Stimulated activated CD4-positive, alpha-beta T cell treated with anti-CD3 and anti-CD28 coated beads, Interleukin-4, amount 100 ng/mL, for 24 hours (primary cell): Measurements from ENCODE around the gene SLC25A6.
"Not testable (repeated sequence)": the region's sequence is repeated elsewhere in the genome, so short reads cannot be mapped to it uniquely, and the experiment has no call there.

ENCODE experiments used
- DNase-seq: peaks from one replicate; pipeline ENCODE4 v3.0.0-alpha.2; 2020

SLC25A6 gene

DNA sequence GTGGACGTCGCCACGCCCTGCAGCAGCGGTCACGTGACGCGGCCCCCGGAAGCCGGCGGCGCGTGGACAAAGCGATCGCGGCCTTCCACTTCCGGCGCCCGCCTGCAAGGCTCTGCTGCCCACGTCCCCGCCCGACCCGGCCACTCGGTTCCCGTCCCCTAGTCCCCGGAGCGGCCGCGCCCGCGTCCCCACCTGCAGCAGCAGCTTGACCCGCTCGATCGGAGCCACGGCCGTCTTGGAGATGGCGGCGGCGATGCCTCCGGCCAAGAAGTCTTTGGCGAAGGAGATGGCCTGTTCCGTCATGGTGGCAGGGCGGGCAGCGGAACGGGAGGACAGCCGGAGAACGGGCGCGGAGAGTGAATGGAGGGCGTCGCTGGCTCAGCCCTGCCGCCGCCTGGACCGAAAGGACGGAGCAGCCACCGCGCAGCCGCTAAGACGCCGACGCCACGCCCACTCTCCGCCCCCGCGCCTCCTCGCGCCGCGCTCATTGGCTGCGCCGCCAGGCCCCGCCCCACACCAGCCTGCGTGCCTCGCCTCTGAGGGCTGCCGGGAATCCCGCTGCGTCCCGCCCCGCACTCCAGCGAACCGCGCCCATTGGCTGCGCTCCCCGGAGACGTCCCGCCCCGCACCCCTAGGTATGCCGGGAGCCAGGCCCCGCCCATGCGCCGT is at the start of gene SLC25A6:
SLC25A6 (minus strand) TSS at position 407 of the 669 bp plus-strand sequence; CDS start at position 303, 104 bp downstream.
- peak; percentile 100 for DNase-seq

DNA sequence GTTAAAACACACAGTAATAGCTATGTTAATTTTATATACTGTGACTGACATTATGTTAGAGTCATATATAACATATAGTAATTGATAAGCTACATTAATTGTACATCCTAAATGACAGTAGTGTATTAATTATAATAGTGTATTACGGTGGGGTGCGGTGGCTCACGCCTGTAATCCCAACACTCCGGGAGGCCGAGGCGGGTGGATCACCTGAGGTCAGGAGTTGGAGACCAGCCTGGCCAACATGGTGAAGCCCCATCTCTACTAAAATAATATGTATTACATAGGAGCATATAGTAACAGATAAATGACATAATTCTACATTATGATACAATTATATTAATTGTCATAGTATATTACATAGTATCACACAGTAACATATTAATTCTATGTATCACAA is 48.6 kb upstream of the SLC25A6 start:
- no peak for DNase-seq

DNA sequence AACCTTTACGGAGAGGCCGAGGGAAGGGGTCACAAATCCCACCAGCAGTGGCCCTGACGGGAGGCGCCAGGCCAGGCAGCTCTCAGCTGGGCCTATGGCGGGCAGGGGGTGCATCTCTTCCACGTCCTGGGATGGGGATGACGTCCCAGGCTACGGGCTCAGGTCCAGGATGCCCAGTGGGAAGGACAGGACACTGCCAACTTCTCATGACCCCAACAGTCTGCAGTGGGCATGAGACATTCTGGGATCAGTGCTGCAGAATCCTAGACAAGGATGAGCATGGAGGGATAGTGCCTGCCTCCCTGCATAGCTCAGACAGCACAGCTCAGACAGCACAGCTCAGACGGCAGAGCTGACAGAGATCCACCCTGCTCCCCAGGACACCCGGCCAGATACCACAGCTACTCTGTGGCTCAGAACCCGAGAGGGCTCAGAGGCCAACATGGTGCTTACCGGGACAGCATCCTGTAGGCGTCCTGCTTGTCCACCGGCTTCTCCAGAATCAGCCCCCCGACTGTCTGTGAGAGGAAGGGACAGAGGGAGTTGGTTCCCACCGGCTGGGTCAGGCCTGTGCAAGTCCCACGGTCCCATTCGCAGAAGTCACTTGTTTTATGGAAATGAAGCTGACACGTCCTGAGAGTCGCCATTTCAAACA is 43.5 kb upstream of the SLC25A6 start:
- DNase-seq = no peak

DNA sequence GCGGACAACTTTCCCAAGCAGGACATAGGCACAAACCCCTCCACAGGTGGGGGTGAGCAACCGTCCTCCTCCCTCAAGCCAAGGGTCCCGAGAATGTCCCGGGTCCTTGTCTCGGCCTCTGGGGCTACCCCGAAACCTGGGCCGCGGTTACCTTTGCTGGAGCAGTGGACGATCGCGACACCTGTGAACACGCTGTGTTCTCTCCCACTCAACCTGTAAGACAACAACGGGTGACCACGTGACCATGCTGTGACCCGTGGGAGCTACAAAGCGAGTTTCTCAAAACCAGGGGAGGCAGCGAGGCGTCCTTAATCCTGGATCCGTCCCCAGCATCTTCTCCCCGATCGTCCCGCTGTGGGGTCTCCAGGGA is 42.9 kb upstream of the SLC25A6 start:
- DNase-seq = no peak

DNA sequence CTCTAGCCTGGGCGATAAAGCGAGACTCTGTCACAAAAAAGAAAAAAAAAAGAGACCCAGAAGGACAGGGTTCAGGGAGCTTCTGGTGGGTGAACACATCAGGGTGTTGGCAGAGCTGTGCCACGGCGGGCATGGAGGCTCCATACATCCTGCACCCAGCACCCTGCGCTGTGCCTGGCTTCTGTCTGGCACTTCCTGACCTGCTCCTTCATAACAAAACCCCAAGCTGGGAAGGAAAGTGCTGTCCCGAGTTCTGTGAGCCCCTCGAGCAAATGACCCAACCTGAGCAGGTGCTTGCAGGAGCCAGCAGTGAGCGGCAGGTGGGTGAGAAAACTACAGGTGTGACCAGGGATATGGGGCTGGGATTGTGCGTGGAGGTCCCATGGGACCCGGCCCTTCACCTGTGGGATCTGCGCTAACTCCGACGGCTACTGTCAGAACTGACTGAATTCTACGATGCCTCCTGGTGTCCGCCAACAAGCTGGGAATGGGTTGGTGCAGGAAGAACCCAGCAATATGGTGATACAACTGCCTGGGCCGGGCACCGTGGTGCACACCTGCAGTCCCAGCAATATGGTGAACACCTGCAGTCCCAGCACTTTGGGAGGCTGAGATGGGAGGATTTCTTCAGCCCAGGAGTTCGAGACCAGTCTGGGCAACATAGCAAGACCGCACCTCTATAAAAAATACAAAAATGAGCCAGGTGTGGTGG is 41.9 kb upstream of the SLC25A6 start:
- DNase-seq = no peak

DNA sequence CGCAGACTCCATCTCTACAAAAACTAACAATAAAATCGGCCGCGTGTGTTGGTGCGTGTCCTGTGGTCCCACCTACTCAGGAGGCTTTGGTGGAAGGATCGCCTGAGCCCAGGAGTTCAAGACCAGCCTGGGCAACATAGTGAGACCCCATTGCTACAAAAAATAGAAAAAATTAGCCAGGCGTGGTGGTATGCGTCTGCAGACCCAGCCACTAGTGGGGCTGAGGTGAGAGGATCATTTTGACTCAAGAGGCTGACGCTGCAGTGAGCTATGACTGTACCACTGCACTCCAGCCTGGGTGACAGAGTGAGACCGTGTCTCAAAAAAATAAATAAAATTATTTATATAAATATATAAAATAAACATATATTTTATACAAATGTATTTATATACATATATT is 38.5 kb upstream of the SLC25A6 start:
- DNase-seq = no peak

DNA sequence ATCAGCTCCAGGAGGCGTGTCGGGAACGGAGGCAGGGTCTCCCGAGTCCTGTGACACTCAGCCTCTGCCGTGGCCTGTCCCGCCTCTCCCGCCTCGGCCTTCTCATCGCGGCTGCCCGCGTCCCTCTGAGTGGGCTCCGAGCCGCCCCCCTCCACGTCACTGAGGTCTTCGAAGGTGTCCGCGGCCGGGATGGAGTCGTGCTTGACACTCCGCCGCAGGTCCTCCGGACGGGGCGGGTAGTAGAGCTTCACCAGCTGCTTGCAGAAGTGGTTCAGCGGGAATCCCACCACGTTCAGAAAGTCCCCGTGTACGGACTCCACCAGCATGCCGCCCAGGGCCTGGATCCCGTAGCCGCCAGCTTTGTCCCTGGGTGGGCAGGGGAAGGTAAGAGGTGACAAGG is 35.8 kb upstream of the SLC25A6 start:
- DNase-seq = no peak

DNA sequence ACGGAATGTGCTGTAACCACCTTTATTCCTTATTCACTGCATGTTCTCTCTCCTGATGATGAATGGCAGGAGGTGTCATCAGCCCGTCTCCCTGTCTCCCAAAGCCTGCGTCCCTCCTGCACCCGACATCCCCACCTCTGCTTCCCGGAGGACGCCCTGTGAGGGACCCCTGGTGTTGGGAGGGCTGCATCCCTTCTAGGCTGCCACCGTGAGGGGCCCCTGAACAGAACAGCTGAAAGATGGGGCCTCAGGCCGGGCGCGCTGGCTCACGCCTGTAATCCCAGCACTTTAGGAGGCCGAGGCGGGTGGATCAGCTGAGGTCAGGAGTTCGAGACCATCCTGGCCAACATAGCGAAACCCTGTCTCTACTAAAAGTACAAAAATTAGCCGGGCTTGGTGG is 34.4 kb upstream of the SLC25A6 start:
- not testable (repeated sequence) for DNase-seq

DNA sequence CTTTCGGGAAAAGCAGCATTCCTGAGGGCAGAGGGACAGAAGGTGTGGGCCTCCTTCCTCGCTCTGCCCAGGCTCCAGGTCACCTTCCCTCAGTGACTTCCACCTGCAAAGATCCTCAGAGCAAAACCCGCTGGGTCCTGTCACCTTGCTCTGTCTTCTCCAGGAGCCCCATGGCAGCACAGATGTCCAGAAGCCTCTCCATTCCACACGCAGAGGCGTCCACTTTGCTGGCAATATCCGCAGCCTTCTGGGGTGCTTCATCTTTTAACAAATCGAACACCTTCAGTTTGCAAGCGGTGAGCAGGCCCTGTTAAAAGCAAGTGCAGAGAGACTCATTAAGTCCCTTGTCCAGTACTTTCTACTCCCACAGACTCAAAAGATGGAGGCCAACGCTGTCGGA is 33.5 kb upstream of the SLC25A6 start:
- DNase-seq = no peak

DNA sequence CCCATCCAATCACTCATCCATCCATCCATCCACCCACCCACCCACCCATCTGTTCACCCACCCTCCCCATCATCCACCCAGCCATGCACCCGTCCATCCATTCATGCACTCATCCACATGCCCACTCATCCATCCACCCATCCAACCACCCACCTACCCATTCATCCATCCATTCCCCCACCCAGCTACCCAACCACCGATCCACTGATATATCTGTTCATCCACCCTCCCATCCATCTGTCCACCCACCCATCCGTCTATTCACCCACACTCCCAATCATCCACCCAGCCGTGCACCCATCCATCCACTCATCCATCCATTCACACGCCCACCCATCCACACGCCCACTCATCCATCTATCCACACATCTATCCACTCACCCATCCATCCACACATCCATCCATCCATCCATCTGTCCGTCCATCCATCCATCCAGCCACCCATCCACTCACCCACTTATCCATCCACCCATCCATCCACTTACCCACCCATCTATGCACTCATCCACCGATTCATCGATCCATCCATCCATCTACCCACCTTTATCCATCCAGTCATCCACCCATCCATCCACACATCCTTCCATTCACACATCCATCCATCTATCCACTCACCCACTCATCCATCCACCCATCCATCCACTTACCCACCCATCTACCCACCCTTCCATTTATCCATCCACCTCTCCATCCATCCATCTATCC is 32.4 kb upstream of the SLC25A6 start:
- no peak for DNase-seq

DNA sequence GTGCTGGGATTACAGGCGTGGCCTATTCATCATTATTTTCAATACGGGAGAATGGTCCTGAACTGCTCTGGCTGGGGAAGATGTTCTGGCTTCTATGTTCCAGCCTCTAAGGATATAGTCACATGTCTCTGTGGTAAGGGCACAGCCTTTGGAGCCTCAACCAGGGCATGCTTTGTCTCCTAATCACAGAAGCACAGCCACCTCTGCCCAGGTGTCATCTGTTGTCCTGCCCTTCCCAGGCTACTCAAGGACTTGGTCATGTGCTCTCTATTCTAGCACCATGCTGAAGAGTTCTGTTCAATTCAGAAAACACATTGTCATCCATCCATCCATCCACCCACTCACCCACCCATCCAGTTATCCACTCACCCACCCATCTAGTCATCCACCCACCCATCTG is 31.3 kb upstream of the SLC25A6 start:
- no peak for DNase-seq

DNA sequence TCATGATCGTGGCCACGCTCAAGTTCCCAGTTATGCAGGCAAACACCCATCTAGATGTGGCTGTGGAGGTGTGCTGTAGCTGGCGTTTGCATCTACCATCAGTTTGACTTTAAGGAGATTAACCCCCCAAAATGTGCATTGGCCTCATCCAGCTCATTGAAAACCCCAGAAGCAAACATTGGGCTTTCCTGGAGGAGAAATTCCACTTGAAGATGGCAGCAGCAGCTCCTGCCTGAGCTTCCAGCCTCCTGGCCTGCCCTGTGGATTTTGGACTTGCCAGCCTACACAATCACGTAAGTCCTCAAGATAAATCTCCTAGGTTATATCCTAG is 30.2 kb upstream of the SLC25A6 start:
- no peak for DNase-seq

DNA sequence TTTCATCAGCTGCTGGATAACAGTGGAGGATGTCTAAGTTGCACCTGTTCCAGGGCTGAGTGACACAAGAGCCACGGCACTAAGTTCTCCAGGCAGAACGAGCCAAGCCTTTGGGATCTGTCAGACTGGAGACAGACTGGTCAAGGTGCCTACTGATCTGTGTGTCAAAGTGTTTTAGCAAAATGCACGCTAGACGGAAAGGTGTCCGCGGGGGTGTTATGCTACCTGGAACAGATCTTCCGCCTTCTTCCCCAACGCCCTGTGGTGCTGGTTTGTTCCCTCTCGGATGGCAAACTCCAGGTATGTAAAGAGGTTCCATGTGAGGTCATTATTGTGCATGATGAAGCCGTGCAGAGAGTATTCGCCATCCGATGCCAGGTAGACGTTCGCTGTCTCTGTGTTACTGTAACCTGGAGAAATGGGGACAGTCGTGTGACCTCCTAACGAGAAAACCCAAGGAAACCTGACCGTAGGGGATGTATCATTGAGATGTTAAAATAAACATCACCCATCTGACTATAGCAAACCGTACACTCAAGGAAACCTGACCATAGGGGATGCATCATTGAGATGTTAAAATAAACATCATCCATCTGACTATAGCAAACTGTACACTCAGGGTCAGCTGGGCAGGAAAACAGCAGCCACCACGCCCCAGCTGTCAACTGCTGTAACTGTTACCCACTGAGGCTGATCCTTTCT is 29.7 kb upstream of the SLC25A6 start:
- DNase-seq = no peak

DNA sequence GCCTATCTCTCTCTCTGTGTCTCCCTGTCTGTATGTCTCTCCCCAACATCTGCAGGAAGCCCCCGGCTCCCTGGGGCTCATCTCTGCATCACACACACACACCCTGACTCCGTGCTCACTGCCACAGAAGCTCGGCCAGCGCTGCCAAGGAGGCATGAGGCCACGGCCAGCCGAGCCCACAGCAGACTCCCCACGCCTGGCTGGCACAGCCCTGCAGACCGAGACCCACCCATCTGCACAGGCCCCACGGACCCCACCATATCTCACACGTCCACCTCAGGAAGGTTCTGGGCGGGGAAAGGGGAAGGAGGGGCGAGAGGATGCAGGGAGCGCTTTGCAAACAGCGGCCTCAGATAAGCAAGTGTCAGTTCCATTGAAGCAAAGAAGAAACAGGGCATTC is 28.5 kb upstream of the SLC25A6 start:
- DNase-seq = no peak

DNA sequence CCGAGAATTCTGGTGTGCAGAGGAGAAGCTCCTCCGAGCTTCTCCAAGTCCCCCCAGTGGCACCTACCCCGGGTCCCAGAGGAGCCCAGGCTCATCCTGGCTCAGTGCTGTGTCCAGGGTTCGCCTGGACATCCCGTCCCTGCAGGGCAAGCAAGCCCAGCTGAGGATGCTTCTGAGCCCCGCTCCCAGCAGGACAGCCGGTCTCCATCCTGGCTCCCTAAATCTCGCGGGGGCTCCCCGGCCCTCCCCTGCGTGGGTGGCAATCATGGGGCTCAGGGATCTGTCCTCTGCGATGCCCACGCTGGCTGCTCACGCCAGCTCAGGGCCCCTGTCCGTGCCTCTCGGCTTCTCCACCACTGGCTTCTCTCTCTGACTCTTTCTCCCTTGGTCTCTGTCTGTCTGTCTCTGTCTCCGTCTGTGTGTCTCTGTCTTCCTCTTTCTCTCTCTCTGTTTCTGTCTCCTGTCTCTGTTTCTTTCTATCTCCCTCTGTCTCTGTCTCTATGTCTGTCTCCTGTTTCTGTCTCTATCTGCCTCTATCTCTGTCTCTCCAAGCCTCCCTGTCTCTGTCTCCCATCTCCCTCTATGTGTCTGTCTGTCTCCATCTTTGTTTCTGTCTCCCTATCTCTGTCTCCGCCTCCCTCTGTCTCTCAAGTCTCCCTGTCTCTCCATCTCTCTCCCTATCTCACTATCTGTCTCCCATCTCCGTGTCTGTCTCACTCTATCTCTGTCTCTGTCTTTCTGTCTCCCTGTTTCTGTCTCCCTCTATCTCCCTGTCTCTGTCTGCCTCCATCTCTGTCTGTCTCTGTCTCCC is 27.8 kb upstream of the SLC25A6 start:
- DNase-seq = no peak

DNA sequence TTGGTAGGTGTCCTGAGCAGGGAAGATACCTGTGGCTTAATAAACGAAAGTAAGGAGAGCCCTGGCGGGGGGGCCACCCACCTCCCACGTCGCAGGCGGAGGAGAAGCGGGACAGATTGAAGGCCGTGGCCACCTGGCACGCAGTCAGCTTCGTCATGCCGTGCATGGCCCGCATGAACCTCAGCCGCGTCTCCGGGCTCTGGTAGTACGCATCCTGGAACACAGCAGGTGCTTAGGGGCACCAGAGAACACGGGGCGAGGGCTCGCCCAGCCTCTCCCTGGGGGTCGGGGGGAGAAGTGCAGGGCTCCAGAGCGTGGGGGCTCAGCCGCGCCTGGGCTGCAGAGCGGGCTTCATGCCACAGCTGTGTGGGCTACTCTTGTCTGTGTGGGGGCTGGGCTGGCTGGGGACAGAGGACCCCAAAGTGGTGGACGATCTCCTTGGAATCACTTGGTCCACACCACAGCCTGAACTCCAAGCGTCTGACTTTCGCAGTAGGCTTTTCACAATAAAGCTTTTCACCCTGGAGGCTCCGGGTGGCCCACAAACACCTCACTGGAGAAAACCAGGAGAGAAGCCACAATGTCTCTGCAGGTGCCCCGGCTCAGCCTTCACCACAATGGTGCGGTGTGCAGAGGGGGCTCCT is 27.1 kb upstream of the SLC25A6 start:
- no peak for DNase-seq

DNA sequence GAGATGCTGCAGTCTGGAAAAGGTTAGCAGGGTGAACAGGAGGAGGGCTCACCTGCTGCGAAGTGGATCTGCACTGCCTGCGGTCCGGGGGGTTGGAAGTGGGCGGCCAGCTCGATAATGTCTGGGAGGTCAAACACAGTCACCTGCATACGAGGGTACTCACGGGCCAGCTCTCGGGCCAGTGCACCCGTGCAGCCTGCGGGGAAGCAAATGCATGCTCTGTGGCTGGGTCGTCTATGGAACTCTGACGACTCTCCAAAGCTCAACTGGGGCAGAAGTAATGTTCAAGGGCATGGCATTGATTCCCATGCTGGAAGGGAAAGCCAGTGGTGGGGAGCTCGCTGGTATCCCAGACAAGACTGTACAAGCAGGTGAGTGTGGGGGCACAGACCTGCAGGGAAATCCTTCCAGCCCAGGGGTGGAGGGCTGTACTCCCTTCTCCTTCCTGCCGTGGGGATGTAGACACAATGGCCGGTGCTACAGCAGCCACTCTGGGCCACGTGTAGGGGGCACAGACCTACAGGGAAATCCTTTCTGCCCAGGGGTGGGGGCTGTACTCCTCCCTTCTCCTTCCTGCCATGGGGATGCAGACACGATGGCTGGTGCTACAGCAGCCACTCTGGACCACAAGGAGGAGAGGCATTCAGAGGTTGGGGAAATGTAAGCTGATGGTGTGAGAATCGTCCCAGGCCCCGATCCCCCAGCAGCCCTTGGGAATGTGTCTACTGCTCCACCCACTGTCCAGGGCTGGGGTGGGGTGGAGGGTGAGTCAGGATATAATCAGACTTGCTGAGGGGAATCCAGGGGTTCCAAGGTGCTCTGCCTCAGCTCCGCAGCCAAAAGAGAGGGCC is 26.2 kb upstream of the SLC25A6 start:
- DNase-seq = no peak

DNA sequence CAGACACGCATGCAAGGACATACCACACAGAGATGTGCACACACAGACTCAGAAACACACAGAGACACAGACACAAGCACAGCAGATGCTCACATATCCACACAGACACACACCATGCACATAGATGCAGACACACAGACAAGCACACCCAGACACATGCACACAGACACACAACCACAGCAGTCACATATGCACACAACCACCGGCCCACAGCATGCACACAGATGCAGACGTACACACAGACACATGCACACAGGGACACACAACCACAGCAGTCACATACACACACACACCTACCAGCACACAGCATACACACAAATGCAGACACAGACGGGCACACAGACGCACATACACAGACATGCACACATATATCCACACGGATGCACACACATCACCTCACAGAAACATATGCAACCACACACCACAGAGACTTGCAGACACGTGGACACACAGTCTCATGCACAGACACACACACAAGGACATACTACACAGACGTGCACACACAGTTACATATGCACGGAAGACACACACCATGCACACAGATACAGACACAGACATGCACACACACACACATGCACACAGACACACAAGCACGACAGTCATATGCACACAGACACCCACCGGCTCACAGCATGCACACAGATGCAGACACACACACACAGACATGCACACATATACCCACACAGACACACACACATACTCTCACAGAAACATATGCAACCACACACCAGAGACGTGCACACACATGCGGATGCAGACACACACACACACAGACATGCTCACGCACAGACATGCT is 25.2 kb upstream of the SLC25A6 start:
- DNase-seq = no peak

DNA sequence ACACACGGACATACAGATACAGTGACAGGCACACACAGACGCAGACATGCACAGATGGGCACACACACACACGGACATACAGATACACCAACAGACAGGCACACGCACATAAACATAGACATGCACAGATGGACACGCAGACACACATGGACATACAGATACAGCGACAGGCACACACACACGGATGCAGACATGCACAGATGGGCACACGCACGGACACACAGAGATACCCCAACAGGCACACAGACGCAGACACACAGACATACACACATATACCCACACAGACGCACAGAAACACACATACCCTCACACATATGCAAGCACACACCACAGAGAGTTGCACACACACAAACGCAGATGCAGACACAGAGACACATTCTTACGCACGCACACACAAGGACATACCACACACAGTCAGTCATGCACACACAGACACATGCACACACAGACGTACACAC is 24.4 kb upstream of the SLC25A6 start:
- DNase-seq = no peak
